GM19372 (cell line): Measurements from ENCODE around the gene EDEM2.
"Not testable (repeated sequence)": the region's sequence is repeated elsewhere in the genome, so short reads cannot be mapped to it uniquely, and the experiment has no call there.

Source experiments
- ATAC-seq: cut with Tn5 transposase; IDR thresholded peaks from one replicate; pipeline ENCODE4 v1.9.1; 2021; ENCODE audit warnings: mild to moderate bottlenecking, low read depth, moderate library complexity; ENCODE audit not compliant: unreplicated experiment

Gene EDEM2

DNA sequence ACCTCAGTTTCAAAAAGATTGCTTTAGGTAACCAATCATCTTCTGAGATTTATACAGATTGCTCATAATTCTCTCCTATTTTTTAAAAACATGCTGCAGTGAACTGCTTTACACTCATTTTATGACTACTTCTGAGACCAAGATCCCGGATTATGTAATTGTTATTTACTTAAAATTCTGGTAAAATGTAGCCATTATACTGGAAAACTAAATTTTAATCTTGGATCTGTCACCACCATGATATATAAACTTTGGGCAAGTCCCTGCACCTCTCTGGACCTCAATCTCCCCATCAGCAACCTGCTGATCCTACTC is 24.3 kb upstream of the EDEM2 start:
- ATAC-seq = no peak

DNA sequence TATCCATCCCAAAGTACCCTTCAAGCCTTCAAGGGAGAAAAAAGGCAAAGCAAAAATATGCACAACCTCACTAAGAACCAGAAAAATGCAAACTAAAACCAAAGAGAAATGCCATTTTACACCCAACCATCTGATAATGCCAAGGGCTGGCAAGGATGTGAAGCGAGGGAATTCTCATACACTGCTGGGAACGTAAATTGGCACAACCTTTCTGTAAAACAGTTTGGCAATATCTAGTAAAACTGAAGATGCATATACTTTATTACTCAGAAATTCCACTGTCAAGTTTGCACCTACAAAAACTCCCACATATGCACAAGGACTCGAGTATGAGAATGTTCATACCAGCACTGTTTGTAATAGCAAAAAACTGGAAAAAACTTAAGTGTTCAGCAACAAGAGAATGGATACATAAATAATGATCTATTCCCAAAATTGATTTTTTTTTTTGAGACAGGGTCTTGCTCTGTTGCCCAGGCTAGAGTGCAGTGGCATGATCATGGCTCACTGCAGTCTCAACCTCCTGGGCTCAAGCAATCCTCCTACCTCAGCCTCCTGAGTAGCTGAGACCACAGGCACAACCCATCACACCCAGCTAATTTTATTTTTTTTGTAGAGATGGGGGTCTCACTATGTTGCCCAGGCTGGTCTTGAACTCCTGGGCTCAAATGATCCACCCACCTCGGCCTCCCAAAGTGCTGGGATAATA is 21.7 kb upstream of the EDEM2 start:
- not testable (repeated sequence) for ATAC-seq

DNA sequence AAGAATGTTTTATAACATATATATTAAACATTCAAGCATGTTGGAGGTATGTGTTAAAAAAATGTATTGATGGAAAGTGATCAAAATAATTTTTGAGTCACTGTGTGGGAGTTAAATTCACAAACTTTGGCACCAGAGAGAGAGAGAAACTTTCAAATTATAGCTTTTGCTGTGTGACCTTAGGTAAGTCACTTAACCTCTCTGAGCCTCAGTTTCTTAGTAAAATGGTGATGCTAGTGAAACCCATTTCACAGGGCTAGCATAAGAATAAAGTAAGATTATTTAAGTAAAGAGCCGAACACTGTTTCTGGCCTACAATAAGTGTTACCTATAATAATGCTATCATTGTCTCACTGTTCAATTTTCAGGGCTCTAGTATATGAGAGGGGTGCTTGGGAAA is 20.7 kb upstream of the EDEM2 start:
- ATAC-seq = no peak

- ATAC-seq = no peak
Measured at GRCh38 chr20:35166242-35166830, 19.2 kb upstream of the EDEM2 start.

DNA sequence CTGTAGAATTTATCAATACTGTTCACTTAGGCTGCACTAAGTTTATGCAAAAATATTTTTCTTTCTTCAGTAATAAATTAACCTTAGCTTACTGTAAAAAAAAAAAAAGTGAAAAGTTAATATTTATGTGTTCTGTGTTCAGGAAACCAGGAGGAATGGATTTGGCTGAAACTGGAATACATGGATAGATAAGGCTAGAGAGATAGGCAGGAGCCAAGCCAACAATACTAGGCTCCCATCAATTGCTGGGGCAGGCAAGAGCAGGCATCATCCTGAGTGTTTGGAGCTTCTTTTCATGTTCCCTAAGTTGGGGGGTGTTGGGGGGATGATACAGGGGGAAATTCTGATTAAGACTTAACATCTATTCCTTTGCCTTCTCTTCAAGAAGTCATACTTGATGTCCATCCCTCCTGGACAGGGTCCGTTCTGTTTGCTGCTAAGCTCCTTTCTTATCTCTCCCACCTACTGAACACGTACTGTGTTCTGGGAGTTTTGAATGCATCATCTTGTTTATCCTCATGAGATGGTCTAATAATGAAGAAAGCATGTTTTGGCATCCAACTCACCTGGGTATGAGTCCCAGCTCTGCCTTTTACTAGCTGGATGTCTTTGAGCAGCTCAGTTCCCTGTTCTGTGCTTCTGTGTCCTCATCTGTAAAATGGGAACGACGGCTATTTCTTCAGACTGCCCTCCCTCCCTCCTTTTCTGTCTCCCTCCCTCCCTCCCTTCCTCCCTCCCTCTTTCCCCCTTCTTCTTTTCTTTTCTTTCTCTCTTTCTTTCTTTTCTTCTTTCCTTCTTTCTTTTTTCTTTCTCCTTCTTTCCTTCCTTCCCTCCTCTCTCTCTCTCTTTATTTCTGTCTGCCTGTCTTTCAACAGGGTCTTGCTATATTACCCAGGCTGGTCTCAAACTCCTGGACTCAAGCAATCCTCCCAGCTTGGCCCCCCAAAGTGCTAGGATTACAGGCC is 18.4 kb upstream of the EDEM2 start:
- no peak for ATAC-seq

DNA sequence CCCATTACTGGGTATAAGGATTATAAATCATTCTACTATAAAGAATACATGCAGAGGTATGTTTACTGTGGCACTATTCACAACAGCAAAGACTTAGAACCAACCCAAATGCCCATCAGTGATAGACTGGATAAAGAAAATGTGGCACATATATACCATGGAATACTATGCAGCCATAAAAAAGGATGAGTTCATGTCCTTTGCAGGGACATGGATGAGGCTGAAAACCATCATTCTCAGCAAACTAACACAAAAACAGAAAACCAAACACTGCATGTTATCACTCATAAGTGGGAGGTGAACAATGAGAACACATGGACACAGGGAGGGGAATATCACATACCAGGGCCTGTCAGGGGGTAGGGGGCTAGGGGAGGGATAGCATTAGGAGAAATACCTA is 17.4 kb upstream of the EDEM2 start:
- ATAC-seq = not testable (repeated sequence)

DNA sequence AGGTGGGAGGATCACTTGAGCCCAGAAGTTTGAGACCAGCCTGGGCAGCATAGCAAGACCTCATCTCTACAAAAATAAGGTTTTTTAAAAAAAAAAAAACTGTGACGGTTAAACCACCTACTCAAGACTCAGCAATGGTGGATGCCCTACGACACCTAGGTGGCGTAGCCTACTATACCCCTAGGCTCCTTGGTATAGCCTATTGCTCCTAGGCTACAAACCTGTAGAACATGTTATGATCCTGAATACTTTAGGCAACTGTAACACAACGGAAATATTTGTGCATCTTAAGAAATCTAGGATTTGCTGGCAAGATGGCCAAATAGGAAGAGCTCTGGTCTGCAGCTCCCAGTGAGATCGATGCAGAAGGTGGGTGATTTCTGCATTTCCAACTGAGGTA is 13.2 kb upstream of the EDEM2 start:
- ATAC-seq = not testable (repeated sequence)

DNA sequence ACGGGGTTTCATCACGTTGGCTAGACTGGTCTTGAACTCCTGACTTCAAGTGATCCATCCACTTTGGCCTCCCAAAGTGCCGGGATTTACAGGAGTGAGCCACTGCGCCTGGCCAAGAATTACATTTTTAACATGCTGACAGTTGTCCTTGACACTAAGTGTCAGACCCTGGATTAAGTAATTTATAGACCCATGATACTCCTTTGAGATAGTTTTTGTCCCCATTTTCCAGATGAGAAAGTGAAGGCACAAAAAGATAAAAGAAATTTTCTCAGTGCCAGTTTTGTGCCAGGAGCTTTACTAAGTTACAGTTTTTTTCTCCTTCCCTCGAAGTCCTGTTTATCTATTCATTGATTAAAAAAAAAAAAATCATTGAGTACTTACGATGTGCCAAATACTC is 9.8 kb upstream of the EDEM2 start:
- no peak for ATAC-seq

GRCh38 chr20:35155936-35156335 is 8.8 kb upstream of the EDEM2 start:
- ATAC-seq = no peak

DNA sequence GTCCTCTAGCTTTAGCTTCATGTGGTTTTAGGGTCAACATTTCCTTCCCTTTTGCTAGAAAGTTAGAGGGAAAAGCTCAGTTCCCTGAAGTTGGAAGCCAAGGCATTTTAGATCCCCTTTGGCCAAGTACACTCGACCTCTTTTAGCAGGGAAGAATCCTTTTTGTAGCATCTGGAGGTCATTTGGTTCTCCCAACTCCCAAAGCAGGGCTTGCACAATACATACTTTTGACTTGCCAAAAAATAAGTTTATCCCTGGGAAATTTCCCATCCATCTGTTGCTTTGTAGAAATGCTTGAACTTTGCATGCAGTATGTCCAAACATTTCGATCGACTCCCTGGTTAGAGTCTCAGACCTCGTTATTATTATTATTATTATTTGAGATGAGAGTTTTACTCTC is 4.6 kb upstream of the EDEM2 start:
- no peak for ATAC-seq

DNA sequence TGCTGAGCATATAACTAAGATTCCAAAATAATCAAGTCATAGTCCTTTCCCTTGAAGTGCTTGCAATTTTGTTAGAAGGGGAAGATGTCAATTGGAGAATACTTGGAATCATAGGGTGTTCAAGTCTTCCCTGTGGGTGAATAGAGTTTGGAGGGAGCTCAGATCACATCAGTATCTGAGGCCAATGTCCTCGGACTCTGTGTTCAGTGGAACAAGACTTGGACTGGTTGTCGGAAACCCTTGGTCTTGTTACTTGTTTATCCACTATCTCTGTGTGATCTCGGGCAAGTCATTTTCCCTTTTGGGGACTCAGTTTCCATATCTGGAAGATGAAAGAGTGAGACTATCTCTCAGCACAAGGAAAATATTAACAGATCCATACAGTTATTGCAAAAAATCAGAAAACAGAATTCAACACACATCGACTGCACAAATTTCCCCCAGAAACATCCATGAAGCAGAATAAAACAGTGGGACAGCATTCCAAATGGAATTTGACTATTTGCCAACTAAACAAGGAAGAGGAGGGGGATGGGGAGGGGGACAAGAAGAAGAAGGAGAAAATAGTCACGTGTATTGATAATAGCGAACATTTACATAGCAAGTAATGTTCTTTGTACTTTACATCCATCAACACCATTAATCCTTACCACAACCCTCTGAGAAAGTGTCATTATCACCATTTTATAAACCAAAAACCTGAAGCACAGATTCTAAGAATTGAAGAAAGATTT is 3.9 kb upstream of the EDEM2 start:
- ATAC-seq = no peak

- not testable (repeated sequence) for ATAC-seq
Measured at GRCh38 chr20:35147575-35148071, 487 bp upstream of the EDEM2 start.

GRCh38 chr20:35146299-35146919 is 727 bp downstream of the EDEM2 start:
- ATAC-seq = no peak

DNA sequence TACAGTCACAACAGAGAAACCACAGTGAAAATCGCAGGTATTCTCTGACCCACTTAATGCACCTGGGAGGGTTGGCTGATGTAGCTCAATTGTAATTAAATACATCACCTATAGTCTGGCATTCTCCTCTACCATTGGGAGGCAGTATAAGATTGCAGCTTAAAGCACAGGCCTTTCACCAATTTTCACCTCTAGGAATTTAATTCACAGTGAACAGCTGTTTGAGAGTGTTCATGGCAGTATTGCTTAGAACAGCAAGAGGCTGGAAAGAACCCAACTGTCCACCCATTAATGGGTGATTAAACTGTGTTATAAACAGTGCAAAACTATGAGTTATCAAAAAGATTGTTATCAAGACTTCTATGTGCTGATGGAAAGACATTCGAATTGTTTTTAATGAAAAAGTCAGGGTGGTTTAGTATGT is 2.0 kb downstream of the EDEM2 start:
- ATAC-seq = no peak

GRCh38 chr20:35144694-35145093 is 2.4 kb downstream of the EDEM2 start:
- no peak for ATAC-seq

DNA sequence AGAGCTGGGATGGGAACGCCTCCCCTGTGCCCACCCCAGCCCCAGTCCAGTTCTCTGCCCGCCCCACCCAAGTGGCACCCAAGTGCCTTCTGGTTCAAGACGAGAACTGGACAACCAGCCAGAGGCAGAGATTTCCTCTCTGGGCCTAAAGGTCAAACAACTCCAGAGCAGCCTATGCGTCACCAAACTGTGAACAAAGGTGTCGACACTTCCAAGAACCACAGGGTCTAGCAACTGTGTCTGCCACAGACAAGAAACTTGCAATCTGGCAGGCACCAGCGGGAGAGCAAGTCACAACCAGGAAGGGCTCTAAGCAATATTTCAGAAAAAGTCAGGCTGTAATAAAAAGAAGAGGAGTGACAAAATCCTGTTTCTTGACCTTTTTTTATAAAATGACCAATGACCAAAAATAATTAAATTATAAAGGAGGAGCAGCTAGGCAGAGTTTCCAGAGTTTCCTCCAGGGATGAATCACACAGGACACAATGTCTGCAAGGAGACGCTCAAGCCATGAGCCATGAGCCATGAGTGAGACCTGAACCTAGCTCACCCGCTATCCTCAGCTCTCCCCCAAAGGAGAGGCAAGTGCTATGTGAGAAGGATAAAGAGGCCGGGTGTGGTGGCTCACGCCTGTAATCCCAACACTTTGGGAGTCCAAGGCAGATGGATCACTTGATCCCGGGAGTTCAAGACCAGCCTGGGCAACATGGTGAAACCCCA is 11.1 kb downstream of the EDEM2 start:
- no peak for ATAC-seq

- ATAC-seq = no peak
Measured at GRCh38 chr20:35134880-35135279, 12.3 kb downstream of the EDEM2 start.

- no peak for ATAC-seq
Measured at GRCh38 chr20:35134472-35134871, 12.7 kb downstream of the EDEM2 start.

GRCh38 chr20:35133735-35134134 is 13.4 kb downstream of the EDEM2 start:
- no peak for ATAC-seq

- ATAC-seq = no peak
Measured at GRCh38 chr20:35133031-35133430, 14.1 kb downstream of the EDEM2 start.
